Liver (tissue), 3 donors: ENCODE data around the gene HACD2.

Experiments
- CTCF ChIP-seq: fragments of 150-350 bp; IDR thresholded peaks from 2 replicates; pipeline ENCODE4 v1.5.1; 2017; ENCODE audit warnings: improper control_type of control experiment, low read depth, low read length; ENCODE audit not compliant: missing input control
- JUND ChIP-seq, 2 donors: IDR thresholded peaks; 2 replicates each; pipeline ENCODE4 v1.6.1; 2016; ENCODE audit warnings: antibody characterized with exemption in 2 of 2
- REST ChIP-seq: IDR thresholded peaks from 2 replicates; pipeline ENCODE4 v1.6.1; 2016; ENCODE audit warnings: antibody characterized with exemption, mild to moderate bottlenecking
- TAF1 ChIP-seq: conservative IDR thresholded peaks from 2 replicates; pipeline ENCODE4 v1.6.1; 2016; ENCODE audit warnings: antibody characterized with exemption, mild to moderate bottlenecking
- donor health status: healthy.
- donor health status: healthy.

GRCh38 chr3:123618076-123618708, 33.3 kb upstream of the HACD2 start:
- TF ChIP-seq REST (no peak), JUND (IDR thresholded peaks at IDR 0.05) (no peak), TAF1 (no peak), CTCF (no peak)
